SHP77 (cell line): ENCODE results near the gene BEX2.
"Not testable (repeated sequence)": the region's sequence is repeated elsewhere in the genome, so short reads cannot be mapped to it uniquely, and the experiment has no call there.

Source experiments
- DNase-seq, 2 experiments: peaks; one replicate each; lab custom pipeline; 2025; lab: John Stamatoyannopoulos, UW

BEX2 gene

GRCh38 chrX:103310555-103311398 lies at the start of gene BEX2:
BEX2 (minus strand) TSS chrX:103310990; CDS start chrX:103309976, 1,014 bp downstream.
- DNase-seq, result no peak

GRCh38 chrX:103360092-103360491 lies 49.3 kb upstream of the BEX2 start:
- DNase-seq, result no peak

- not testable (repeated sequence) for DNase-seq
Measured at GRCh38 chrX:103359605-103360004, 48.8 kb upstream of the BEX2 start.

- no peak for DNase-seq
Measured at GRCh38 chrX:103357871-103358270, 47.1 kb upstream of the BEX2 start.

- no peak for DNase-seq
Measured at GRCh38 chrX:103356858-103357257, 46.1 kb upstream of the BEX2 start.

GRCh38 chrX:103356130-103356798 lies 45.5 kb upstream of the BEX2 start, which contains the start of gene TCEAL9:
TCEAL9 (plus strand) TSS chrX:103356506; CDS start chrX:103357685, 1,179 bp downstream.
- peak; percentile 30 to 32 for DNase-seq

- no peak for DNase-seq
Measured at GRCh38 chrX:103347682-103348397, 37.0 kb upstream of the BEX2 start.

GRCh38 chrX:103344606-103345005 lies 33.8 kb upstream of the BEX2 start:
- no peak for DNase-seq

- no peak for DNase-seq
Measured at GRCh38 chrX:103343105-103343504, 32.3 kb upstream of the BEX2 start.

- DNase-seq, result no peak
Measured at GRCh38 chrX:103338663-103339062, 27.9 kb upstream of the BEX2 start.

GRCh38 chrX:103330681-103331288 lies 20.0 kb upstream of the BEX2 start:
- no peak for DNase-seq

GRCh38 chrX:103329991-103330390 lies 19.2 kb upstream of the BEX2 start, which contains the start of gene TCEAL7:
TCEAL7 (plus strand) TSS chrX:103330239; CDS start chrX:103331404, 1,165 bp downstream.
- no peak for DNase-seq

GRCh38 chrX:103311399-103311780 lies 600 bp upstream of the BEX2 start:
- DNase-seq, result no peak

- no peak for DNase-seq
Measured at GRCh38 chrX:103309860-103310554, 783 bp downstream of the BEX2 start.

- DNase-seq, result not testable (repeated sequence)
Measured at GRCh38 chrX:103305666-103306065, 5.1 kb downstream of the BEX2 start.

GRCh38 chrX:103304705-103305104 lies 6.1 kb downstream of the BEX2 start:
- DNase-seq, result no peak

- no peak for DNase-seq
Measured at GRCh38 chrX:103293118-103293517, 17.7 kb downstream of the BEX2 start.

GRCh38 chrX:103279624-103280023 lies 31.2 kb downstream of the BEX2 start:
- DNase-seq, result no peak

- no peak for DNase-seq
Measured at GRCh38 chrX:103276581-103277002, 34.2 kb downstream of the BEX2 start, which contains the start of gene TCEAL5. TCEAL5 (minus strand) TSS chrX:103276750; CDS start chrX:103274563, 2,187 bp downstream.

GRCh38 chrX:103275947-103276567 lies 34.7 kb downstream of the BEX2 start:
- no peak for DNase-seq

- DNase-seq, result no peak
Measured at GRCh38 chrX:103274284-103274683, 36.5 kb downstream of the BEX2 start.
